Colonic mucosa (tissue), 4 donors: ENCODE data around the gene MRC1. TPM values are rescaled to one million over a fixed set of nuclear protein-coding genes. Genes with fewer than 3 reads are reported as not detected.

Experiments used
- DNase-seq: peaks from one replicate; pipeline ENCODE4 v3.0.0-alpha.2; 2020
- H3K27ac ChIP-seq: fragments of 200-600 bp; one replicate; pipeline ENCODE4 v1.8.0; 2021
- H3K27me3 ChIP-seq: fragments of 200-600 bp; one replicate; pipeline ENCODE4 v1.8.0; 2021
- H3K36me3 ChIP-seq: fragments of 200-600 bp; one replicate; pipeline ENCODE4 v1.8.0; 2021
- H3K4me1 ChIP-seq: fragments of 200-600 bp; one replicate; pipeline ENCODE4 v1.8.0; 2021; ENCODE audit warnings: mild to moderate bottlenecking
- H3K4me3 ChIP-seq: fragments of 200-600 bp; one replicate; pipeline ENCODE4 v1.8.0; 2021
- H3K9ac ChIP-seq, 2 donors: one replicate each; pipeline ENCODE4 v1.7.0; 2013; ENCODE audit warnings: control low read depth in 2 of 2, low read depth in 2 of 2, low read length in 2 of 2
- H3K9me3 ChIP-seq: fragments of 200-600 bp; one replicate; pipeline ENCODE4 v1.8.0; 2021
- intact Hi-C: fragments of 100-400 bp; cut with DNase I; formaldehyde crosslinking; loops from one replicate; pipeline ENCODE4 v1.14.1; 2022
- total RNA-seq, 2 donors: library from RNA; stranded (reverse); fragmentation: NEBNext Ultra II Directional in 1 of 2; extraction: Animal tissue kit (Norgen Biotek cat#: 25700) in 1 of 2; gene quantifications; one replicate each; pipeline ENCODE4 v1.2.1, GENCODE V29; 2021
- TF ChIP-seq, protein P1 (sequence below): fragments of 200-600 bp; IDR thresholded peaks from one replicate; pipeline ENCODE4 v1.8.0; 2022; ENCODE audit warnings: antibody characterized with exemption, mild to moderate bottlenecking
- donor health status: healthy.
- donor health status: DM: no; HTN: no; CAD: no.
- donor health status: DM: no; HTN: no; CAD: no.

Gene MRC1
- 10 to 100 TPM in 1 of 2 donors, 1 to 10 TPM in 1; 9.2 to 19.2 TPM for total RNA-seq

- DNase-seq = no peak
- H3K4me3 ChIP-seq = no peak within 1 kb of the TSS
Observed at GRCh38 chr10:17808971-17809841, at the start of gene MRC1. MRC1 (plus strand) TSS chr10:17809348; CDS start chr10:17809466, 118 bp downstream.

GRCh38 chr10:17764142-17764541 is 45.0 kb upstream of the MRC1 start:
- no peaks in the 10 kb centered on the region for H3K9me3 ChIP-seq
- H3K4me3 ChIP-seq = no peak overlapping the region
- TF ChIP-seq, protein P1, sequence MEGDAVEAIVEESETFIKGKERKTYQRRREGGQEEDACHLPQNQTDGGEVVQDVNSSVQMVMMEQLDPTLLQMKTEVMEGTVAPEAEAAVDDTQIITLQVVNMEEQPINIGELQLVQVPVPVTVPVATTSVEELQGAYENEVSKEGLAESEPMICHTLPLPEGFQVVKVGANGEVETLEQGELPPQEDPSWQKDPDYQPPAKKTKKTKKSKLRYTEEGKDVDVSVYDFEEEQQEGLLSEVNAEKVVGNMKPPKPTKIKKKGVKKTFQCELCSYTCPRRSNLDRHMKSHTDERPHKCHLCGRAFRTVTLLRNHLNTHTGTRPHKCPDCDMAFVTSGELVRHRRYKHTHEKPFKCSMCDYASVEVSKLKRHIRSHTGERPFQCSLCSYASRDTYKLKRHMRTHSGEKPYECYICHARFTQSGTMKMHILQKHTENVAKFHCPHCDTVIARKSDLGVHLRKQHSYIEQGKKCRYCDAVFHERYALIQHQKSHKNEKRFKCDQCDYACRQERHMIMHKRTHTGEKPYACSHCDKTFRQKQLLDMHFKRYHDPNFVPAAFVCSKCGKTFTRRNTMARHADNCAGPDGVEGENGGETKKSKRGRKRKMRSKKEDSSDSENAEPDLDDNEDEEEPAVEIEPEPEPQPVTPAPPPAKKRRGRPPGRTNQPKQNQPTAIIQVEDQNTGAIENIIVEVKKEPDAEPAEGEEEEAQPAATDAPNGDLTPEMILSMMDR = no peak
- H3K4me1 ChIP-seq = no peaks in the 10 kb centered on the region
- DNase-seq = no peak
- no peaks in the 10 kb centered on the region for H3K27me3 ChIP-seq
- H3K9ac ChIP-seq = no peak overlapping the region
- H3K27ac ChIP-seq = no peak overlapping the region
- H3K36me3 ChIP-seq = no peaks in the 10 kb centered on the region
- intact Hi-C loops = loop anchor here (5.0 kb wide), 1 partner anchor 33 kb away; no protein-coding TSS in a partner anchor

More at GRCh38 chr10:17808971-17809841, at the start of gene MRC1:
- no peaks in the 10 kb centered on the region for H3K36me3 ChIP-seq
- no peak within 1 kb of the TSS for H3K27ac ChIP-seq
- no peaks in the 10 kb centered on the region for H3K4me1 ChIP-seq
- peak within 1 kb of the TSS in 1 of 2 donors; percentile 49 for H3K9ac ChIP-seq
- intact Hi-C loops = no loop called here
- no peaks in the 10 kb centered on the region for H3K27me3 ChIP-seq
- H3K9me3 ChIP-seq = no peaks in the 10 kb centered on the region
- TF ChIP-seq, protein P1 = no peak

GRCh38 chr10:17765602-17766001 is 43.5 kb upstream of the MRC1 start:
- Histone ChIP-seq H3K36me3 (no peaks in the 10 kb centered on the region), H3K4me3 (no peak overlapping the region), H3K27ac (no peak overlapping the region), H3K9me3 (no peaks in the 10 kb centered on the region), H3K4me1 (no peaks in the 10 kb centered on the region), H3K9ac (no peak overlapping the region), H3K27me3 (no peaks in the 10 kb centered on the region)
- intact Hi-C loops = no loop called here
- DNase-seq = no peak
- TF ChIP-seq, protein P1 = no peak

DNA sequence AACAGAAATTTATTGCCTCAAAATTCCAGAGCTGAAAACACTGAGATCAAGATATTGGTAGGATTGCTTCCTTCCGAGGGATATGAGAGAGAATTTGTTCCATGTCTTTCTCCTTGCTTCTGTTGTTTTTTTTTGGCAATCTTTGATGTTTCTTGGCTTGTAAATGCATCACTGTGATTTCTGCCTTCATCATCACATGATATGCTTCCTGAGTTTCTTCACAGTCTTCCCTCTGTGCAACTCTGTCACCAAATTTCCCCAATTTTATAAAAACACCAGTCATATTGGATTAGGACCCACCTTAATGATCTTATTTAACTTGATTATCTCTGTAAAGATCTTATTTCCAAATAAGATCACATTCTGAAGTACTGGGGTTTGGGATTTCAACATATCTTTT is 42.4 kb upstream of the MRC1 start:
- Histone ChIP-seq H3K9me3 (no peaks in the 10 kb centered on the region), H3K27ac (no peak overlapping the region), H3K36me3 (no peaks in the 10 kb centered on the region), H3K27me3 (no peaks in the 10 kb centered on the region), H3K4me3 (no peak overlapping the region), H3K9ac (no peak overlapping the region), H3K4me1 (no peaks in the 10 kb centered on the region)
- no peak for DNase-seq
- TF ChIP-seq, protein P1 = no peak
- intact Hi-C loops = no loop called here

DNA sequence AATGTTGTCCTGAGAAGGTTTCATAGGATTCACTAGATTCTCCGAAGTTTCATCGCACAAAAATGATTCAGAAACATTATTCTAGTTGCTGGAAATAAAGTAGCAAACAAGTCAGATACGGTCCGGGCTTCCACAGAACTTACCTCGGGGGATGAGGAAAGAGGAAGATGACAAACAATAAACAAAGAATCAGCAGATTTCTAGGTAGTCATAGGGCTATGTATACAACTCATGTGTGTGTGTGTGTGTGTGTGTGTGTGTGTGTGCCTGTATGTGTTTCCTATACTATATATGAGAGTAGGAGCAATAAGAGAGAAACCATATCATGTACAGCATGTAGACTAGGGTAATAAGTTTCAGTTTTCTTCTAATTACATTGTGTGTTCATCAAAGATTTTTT is 40.7 kb upstream of the MRC1 start:
- intact Hi-C loops = no loop called here
- Histone ChIP-seq H3K4me1 (no peaks in the 10 kb centered on the region), H3K9me3 (no peaks in the 10 kb centered on the region)

More for the DNA sequence above, 40.7 kb upstream of the MRC1 start:
- H3K36me3 ChIP-seq = no peaks in the 10 kb centered on the region
- TF ChIP-seq, protein P1 = no peak
- no peak overlapping the region for H3K27ac ChIP-seq
- H3K27me3 ChIP-seq = no peaks in the 10 kb centered on the region
- no peak overlapping the region for H3K9ac ChIP-seq
- H3K4me3 ChIP-seq = no peak overlapping the region
- DNase-seq = no peak
